DMS 273 treated with DMSO at 0.1 percent for 48 hours (cell line): ENCODE data around the gene HIVEP3.

ENCODE experiments used
- DNase-seq: peaks from one replicate; lab custom pipeline; 2025; lab: John Stamatoyannopoulos, UW

Gene HIVEP3

GRCh38 chr1:41613689-41614574 lies 304.8 kb downstream of the HIVEP3 start:
- no peak for DNase-seq

- DNase-seq: no peak
These were observed 305.8 kb downstream of the HIVEP3 start for GRCh38 chr1:41612953-41613352.

- DNase-seq: no peak
These were observed 306.7 kb downstream of the HIVEP3 start for GRCh38 chr1:41611932-41612450.

GRCh38 chr1:41611068-41611931 lies 307.4 kb downstream of the HIVEP3 start:
- no peak for DNase-seq

GRCh38 chr1:41610361-41610760 lies 308.4 kb downstream of the HIVEP3 start:
- no peak for DNase-seq

GRCh38 chr1:41609166-41609883 lies 309.4 kb downstream of the HIVEP3 start:
- no peak for DNase-seq

GRCh38 chr1:41608211-41608610 lies 310.5 kb downstream of the HIVEP3 start:
- DNase-seq: no peak

- no peak for DNase-seq
These were observed 310.9 kb downstream of the HIVEP3 start for GRCh38 chr1:41607808-41608207.

- no peak for DNase-seq
These were observed 318.8 kb downstream of the HIVEP3 start for GRCh38 chr1:41599912-41600311.

GRCh38 chr1:41598325-41598724 lies 320.4 kb downstream of the HIVEP3 start:
- DNase-seq: no peak

- no peak for DNase-seq
These were observed 326.1 kb downstream of the HIVEP3 start for GRCh38 chr1:41592451-41593125.

- no peak for DNase-seq
These were observed 326.8 kb downstream of the HIVEP3 start for GRCh38 chr1:41591891-41592290.

GRCh38 chr1:41590331-41590730 lies 328.4 kb downstream of the HIVEP3 start:
- DNase-seq: no peak

GRCh38 chr1:41589395-41589794 lies 329.3 kb downstream of the HIVEP3 start:
- DNase-seq: no peak

GRCh38 chr1:41588334-41588875 lies 330.3 kb downstream of the HIVEP3 start:
- no peak for DNase-seq

GRCh38 chr1:41587791-41588190 lies 330.9 kb downstream of the HIVEP3 start:
- no peak for DNase-seq

- no peak for DNase-seq
These were observed 332.5 kb downstream of the HIVEP3 start for GRCh38 chr1:41586230-41586629.

- DNase-seq: no peak
These were observed 334.8 kb downstream of the HIVEP3 start for GRCh38 chr1:41583658-41584547.

- DNase-seq: no peak
These were observed 335.7 kb downstream of the HIVEP3 start for GRCh38 chr1:41582851-41583657.
